GM20000 (cell line): ENCODE data around the gene SLC15A3.

ENCODE experiments used
- DNase-seq: peaks from one replicate; pipeline ENCODE4 v3.0.0; 2012; ENCODE audit warnings: low spot score
- TF ChIP-seq, protein P1 (sequence below): IDR thresholded peaks from 2 replicates; pipeline ENCODE4 v1.5.1; 2012; ENCODE audit warnings: mild to moderate bottlenecking, control low read depth; ENCODE audit errors: extremely low read depth, missing control alignments

SLC15A3 gene

DNA sequence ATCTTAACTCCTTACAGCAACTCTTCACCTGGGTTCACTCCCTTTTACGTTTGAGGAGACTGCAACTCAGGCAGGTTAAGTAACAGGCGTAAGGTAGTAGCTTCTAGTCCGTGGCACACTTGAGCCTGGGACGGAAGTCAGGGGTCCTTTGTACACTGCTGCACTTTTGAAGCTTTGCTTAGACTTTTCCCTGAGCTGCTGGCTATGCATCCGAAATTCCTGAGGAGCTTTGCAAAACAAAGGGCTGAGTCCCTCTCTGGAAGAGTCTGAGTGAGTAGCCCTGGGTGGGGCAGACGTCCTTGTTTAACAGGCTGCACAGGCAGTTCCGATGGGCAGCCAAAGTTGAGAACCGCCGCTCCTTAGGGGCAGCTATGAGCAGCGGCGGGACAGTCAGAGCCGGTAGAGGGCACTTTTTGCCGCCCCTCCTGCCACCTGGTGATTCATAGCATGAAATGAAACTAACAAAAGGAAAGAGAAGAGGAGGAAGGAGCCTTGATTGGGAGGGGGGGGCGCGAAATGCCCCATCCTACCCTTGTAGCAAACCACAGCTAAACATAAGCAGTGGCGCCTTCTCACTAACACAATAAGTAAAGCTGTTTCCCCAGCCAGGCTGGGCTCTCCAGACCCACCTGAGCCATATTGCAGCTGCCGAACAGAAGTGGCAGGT, 36.6 kb downstream of the SLC15A3 start:
- TF ChIP-seq, protein P1, sequence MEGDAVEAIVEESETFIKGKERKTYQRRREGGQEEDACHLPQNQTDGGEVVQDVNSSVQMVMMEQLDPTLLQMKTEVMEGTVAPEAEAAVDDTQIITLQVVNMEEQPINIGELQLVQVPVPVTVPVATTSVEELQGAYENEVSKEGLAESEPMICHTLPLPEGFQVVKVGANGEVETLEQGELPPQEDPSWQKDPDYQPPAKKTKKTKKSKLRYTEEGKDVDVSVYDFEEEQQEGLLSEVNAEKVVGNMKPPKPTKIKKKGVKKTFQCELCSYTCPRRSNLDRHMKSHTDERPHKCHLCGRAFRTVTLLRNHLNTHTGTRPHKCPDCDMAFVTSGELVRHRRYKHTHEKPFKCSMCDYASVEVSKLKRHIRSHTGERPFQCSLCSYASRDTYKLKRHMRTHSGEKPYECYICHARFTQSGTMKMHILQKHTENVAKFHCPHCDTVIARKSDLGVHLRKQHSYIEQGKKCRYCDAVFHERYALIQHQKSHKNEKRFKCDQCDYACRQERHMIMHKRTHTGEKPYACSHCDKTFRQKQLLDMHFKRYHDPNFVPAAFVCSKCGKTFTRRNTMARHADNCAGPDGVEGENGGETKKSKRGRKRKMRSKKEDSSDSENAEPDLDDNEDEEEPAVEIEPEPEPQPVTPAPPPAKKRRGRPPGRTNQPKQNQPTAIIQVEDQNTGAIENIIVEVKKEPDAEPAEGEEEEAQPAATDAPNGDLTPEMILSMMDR: peak; percentile 51
- DNase-seq: peak; percentile 87

DNA sequence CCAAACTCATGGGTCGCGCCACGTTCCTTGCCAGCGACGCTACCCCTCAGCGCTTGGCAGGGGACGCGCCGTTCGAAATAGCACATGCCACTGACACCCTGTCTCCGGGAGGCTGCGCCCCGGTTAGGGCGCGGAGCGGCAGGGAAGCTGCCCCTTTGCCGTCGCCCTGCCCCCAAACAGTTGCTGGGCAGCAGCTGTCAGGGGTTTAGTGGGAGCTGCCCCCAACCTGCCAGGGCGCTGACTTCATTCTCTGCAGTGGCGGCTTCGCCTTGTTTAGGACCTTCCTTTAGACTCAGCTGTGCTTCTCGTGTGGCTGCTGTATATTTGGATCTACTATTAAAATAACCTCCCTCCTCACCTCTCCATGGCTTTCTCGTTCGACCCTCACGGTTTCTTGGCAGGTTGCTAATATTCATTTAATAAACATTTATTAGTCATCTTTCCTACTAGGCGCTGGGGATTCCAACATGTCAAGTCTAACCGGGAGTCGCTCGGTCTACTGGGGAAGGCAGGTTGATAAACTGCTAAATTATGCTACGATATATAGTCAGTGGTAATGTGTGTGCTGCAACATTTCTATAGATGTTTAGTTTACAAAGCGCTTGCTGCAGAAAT, 37.2 kb downstream of the SLC15A3 start:
- TF ChIP-seq, protein P1: no peak
- DNase-seq: peak; percentile 52

DNA sequence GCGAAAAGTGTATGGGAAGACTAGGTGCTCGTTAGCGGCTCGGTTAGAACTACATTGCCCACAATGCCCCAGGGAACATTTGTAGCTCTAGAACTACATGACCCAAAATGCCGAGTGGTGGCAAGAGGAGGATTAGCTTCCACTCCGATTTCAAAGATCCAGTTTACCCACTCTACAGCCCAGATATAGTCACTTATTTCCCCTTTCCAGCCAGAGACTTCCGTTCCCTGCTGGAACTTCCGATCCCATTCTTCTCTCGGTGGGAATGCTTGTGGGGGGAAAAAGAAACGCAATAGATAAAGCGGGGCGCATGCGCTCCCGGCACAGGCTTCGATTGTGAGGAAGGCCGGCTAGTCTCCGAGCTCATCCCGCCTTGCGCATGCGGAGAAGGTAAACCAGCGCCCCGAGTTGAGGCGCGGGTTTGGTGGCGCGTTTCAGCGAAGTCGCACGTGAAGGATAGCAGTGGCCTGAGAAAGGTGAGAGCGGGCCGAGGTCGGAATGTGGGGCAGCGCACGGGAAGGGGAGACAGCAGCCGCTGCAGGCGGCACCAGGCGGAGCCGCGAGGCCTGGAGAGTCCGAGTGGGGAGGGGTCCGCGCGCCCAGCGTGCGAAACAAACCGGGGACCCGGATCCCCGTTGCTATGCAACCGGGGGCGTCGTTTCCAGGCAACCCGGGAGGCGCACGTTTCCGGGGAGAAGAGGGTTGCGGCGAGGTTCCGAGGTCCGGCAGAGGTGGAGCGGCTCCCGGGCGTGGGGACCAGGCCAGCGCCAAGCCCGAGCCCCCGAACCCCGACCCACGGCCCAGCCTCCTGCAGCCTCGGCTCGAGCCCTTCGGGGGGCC, 38.0 kb downstream of the SLC15A3 start, which contains the start of gene TMEM109:
Gene TMEM109, plus strand, starts transcription at position 366 of the 840 bp plus-strand sequence. CDS start 5,536 bp downstream, outside the sequence.
- TF ChIP-seq, protein P1: no peak

DNA sequence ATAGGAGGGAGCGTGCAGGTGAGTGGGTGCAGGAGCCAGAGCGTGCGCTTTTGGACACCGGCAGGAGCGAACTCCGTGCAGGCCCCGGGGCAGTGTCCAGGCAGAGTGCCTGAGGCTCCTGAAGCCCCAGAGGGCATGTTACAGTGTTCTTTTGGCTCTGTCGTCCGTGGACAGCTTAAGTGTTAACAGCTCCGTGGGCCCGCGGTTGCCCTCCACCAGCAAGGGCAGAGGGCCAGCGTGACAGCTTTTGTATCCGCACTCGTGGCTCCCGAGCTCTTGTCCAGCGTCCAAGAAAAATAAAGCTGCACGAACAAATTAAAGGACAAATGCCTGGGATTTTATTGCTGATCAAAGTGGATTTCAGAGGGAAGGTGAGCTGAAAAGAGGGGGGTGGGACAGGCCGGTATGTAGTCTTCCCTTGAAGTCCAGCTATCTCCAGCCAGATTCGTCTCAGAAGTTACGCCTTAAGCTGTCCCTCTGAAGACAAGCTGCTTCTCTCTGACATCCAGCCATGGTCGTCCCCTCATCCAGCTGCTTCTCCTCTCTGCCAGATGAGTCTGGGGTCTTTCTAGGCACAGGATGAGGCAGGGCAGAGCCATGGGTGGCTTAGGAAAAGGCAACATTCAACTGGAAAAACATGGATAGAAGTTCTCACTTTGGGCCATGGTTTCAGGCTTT, 39.0 kb downstream of the SLC15A3 start:
- TF ChIP-seq, protein P1: no peak
- no peak for DNase-seq

More for the DNA sequence above, 38.0 kb downstream of the SLC15A3 start, which contains the start of gene TMEM109:
- peak; percentile 93 for DNase-seq

- TF ChIP-seq, protein P1: no peak
- DNase-seq: no peak
Observed at GRCh38 chr11:60912223-60912850, 39.6 kb downstream of the SLC15A3 start.

DNA sequence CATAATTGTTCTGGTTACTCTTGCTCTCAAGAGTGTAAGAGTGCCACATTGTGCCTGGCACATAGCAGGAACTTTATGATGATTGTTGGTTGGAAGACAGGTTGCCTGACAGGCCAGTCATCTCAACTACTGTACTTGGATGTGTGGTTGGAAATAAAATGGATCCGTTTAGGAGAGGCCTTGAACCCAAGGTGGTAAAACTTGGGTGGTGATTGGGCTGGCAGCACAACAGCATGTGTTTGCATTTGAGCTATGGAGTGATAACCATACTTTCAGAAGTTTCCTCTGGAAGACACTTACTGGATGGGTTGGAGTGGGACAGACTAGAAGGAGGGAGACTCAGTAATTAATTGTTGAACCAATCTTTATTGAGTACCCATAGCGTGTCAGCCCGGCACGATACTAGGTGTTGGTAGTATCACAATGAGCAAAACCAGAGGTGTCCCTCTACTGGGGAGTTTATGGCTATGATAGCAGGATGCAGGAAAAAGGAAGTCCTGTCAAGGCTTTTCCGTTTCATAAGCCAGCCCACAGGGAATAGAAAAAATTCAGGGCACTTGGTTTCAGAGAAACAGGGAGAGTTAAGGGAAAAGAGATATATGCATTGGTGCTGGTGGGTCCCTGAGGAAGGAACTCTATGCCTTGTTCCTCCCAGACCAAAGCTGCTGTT, 41.1 kb downstream of the SLC15A3 start:
- TF ChIP-seq, protein P1: no peak
- DNase-seq: no peak
